GM10266 (cell line): ENCODE measurements around the gene PACRG.

Experiments
- DNase-seq: peaks from one replicate; pipeline ENCODE4 v3.0.0; 2012; ENCODE audit errors: extremely low spot score
- CTCF ChIP-seq: IDR thresholded peaks from 2 replicates; pipeline ENCODE4 v1.5.1; 2012; ENCODE audit warnings: mild to moderate bottlenecking, low read depth; ENCODE audit not compliant: control insufficient read depth, insufficient read depth; ENCODE audit errors: missing control alignments

PACRG gene

GRCh38 chr6:163226181-163226835 lies 498.5 kb downstream of the PACRG start:
- no peak for DNase-seq
- no peak for TF ChIP-seq CTCF

DNA sequence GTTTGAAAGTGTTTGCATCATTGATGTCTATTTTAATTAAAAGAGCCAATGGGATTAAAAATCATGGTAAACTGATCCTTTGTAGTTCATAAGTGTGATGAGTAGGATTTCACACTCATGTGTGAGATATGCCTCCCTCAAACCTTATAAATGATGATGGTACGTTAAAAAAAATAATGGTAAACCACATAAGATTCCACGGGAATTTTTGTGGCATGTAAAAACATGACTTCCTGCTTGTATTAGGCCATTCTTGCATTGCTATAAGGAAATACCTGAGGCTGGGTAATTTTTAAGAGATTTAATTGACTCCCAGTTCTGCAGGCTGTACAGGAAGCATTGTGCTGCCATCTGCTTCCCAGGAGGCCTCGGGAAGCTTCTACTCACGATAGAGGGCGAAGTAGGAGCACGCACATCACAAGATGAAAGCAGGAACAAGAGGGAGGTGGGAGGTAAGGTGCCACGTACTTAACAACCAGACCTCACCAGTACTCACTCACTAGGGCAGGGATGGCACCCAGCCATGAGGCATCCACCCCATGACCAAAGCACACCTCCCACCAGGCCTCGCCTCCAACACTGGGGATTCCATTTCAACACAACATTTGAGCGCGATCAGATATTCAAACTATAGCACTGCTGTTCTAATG lies 499.2 kb downstream of the PACRG start:
- TF ChIP-seq CTCF = no peak
- DNase-seq = no peak

- no peak for DNase-seq
- no peak for TF ChIP-seq CTCF
These were observed 500.3 kb downstream of the PACRG start for GRCh38 chr6:163228041-163228440.

- no peak for TF ChIP-seq CTCF
These were observed 501.3 kb downstream of the PACRG start for GRCh38 chr6:163229050-163229449.

GRCh38 chr6:163230901-163231300 lies 503.1 kb downstream of the PACRG start:
- no peak for TF ChIP-seq CTCF
- no peak for DNase-seq

More at GRCh38 chr6:163229050-163229449, 501.3 kb downstream of the PACRG start:
- DNase-seq = no peak

GRCh38 chr6:163231356-163232014 lies 503.7 kb downstream of the PACRG start:
- no peak for DNase-seq
- TF ChIP-seq CTCF = no peak

GRCh38 chr6:163232015-163232523 lies 504.3 kb downstream of the PACRG start:
- no peak for DNase-seq
- TF ChIP-seq CTCF = no peak
